Brain microvascular endothelial cell (primary cell): ENCODE measurements around the gene AVPI1.

Source experiments
- DNase-seq: peaks from one replicate; pipeline ENCODE4 v3.0.0-alpha.2; 2020
- H3K27ac ChIP-seq: fragments of 250-450 bp; sonication (Bioruptor Pico); 2 replicates; pipeline ENCODE4 v1.5.1; 2020; ENCODE audit warnings: mild to moderate bottlenecking, moderate library complexity
- H3K27me3 ChIP-seq: fragments of 250-450 bp; sonication (Bioruptor Pico); replicated peaks from 2 replicates; pipeline ENCODE4 v1.5.1; 2020; ENCODE audit warnings: mild to moderate bottlenecking
- H3K36me3 ChIP-seq: fragments of 250-450 bp; sonication (Bioruptor Pico); replicated peaks from 2 replicates; pipeline ENCODE4 v1.5.1; 2020; ENCODE audit warnings: mild to moderate bottlenecking
- H3K4me3 ChIP-seq: 2 replicates; pipeline ENCODE4 v1.5.1; 2011; ENCODE audit warnings: low read depth, mild to moderate bottlenecking, control low read depth, low read length, moderate library complexity
- CTCF ChIP-seq: IDR thresholded peaks from 2 replicates; pipeline ENCODE4 v1.5.1; 2011; ENCODE audit warnings: low read depth, mild to moderate bottlenecking, moderate library complexity, low read length, control low read depth, inconsistent platforms; ENCODE audit errors: missing control alignments
- in situ Hi-C: cut with HindIII; loops from 2 replicates; pipeline ENCODE4 v1.10.0; 2017; ENCODE audit warnings: low sequenced_read_pairs, low pct_ligation_motif_present

The AVPI1 gene

DNA sequence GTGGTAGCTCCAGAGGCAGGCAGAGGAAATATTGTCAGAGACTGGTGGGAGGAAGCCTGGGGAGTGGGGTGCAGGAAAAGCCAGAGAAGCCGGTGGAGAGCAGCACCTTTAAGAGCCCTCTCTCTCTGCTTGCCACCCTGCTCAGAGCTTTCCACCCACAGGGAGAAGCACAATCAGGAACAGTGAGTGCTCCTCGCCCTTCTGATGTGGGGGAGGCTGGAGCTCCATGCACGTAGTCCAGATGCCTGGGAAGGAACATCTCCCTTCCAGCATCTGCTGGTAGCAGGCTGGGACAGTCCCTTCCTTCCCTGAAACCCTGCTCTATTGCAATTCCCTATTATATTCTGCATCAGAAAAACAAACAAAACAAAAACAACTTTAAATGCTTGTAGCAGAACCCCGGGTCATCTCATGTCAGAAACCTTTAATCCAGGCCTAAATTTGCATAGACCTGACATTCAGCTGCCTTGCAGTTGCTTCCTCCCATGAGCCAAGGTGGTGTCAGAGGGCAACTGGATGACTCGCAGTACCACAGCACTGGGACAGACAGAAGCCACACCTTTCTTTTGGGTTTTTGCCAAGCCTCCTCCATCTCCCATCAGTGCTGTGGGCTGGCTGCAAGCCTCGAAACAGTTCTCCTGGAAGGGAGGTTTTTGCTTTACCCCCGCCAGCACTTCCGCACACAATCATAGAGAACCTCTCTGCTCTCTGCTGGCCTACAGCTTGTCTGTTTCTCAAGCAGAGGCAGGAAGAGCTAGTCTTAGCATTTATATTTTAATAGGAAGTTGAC, 13.1 kb downstream of the AVPI1 start:
- H3K4me3 ChIP-seq: no peak overlapping the region
- in situ Hi-C loops: no loop called here
- DNase-seq: peak; percentile 25
- H3K27ac ChIP-seq: no peak overlapping the region
- peaks cover 39% of the 10 kb centered on the region for H3K36me3 ChIP-seq
- H3K27me3 ChIP-seq: no peaks in the 10 kb centered on the region
- no peak for TF ChIP-seq CTCF

GRCh38 chr10:97669571-97669970, 17.5 kb downstream of the AVPI1 start:
- peaks cover 53% of the 10 kb centered on the region for H3K36me3 ChIP-seq
- in situ Hi-C loops: no loop called here
- H3K4me3 ChIP-seq: no peak overlapping the region
- no peak for DNase-seq
- TF ChIP-seq CTCF: no peak
- H3K27ac ChIP-seq: no peak overlapping the region
- H3K27me3 ChIP-seq: no peaks in the 10 kb centered on the region

DNA sequence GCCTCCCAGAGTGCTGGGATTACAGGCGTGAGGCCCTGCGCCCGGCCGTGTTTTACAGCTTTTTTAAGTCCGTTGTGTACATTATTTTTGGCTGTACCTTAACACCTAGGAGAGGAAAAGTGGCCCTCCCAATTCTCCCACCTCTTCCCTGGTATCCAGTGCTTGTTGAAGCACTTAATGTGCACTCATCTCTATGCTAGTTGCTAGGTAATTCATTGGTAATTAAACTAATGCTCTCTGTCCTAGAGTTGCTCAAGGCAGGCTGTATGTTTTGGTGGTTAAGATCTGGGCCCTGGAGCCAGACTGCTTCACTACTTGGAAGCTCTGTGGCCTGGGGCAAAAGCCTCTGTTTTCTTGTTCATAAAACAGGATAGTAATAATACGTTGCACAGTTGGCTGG, 19.6 kb downstream of the AVPI1 start:
- Histone ChIP-seq H3K36me3 (peaks cover 62% of the 10 kb centered on the region), H3K27me3 (no peaks in the 10 kb centered on the region), H3K4me3 (no peak overlapping the region), H3K27ac (no peak overlapping the region)
- in situ Hi-C loops: no loop called here
- TF ChIP-seq CTCF: no peak
- no peak for DNase-seq

DNA sequence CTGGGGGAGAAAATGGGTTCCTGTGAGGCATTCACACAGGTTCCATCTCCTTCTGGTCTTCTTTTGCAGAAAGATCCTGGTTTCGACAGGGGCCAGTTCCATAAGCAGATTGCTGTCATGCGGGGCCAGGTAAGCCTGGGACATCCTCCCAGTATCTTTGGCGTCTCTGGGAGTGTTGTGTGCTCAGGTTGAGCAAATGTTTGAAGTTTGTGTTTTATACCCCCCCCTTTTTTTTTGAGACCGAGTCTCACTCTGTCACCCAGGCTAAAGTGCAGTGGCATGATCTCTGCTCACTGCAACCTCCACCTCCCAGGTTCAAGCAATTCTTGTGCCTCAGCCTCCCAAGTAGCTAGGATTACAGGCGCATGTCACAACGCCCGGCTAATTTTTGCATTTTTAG, 20.0 kb downstream of the AVPI1 start:
- TF ChIP-seq CTCF: no peak
- H3K27ac ChIP-seq: no peak overlapping the region
- H3K4me3 ChIP-seq: no peak overlapping the region
- no peak for DNase-seq
- H3K27me3 ChIP-seq: no peaks in the 10 kb centered on the region
- peaks cover 59% of the 10 kb centered on the region for H3K36me3 ChIP-seq
- in situ Hi-C loops: no loop called here

- Histone ChIP-seq H3K27ac (no peak overlapping the region), H3K27me3 (no peaks in the 10 kb centered on the region), H3K36me3 (peaks cover 45% of the 10 kb centered on the region), H3K4me3 (no peak overlapping the region)
- no peak for DNase-seq
- in situ Hi-C loops: no loop called here
- TF ChIP-seq CTCF: no peak
Observed at GRCh38 chr10:97664282-97664850, 22.7 kb downstream of the AVPI1 start.

DNA sequence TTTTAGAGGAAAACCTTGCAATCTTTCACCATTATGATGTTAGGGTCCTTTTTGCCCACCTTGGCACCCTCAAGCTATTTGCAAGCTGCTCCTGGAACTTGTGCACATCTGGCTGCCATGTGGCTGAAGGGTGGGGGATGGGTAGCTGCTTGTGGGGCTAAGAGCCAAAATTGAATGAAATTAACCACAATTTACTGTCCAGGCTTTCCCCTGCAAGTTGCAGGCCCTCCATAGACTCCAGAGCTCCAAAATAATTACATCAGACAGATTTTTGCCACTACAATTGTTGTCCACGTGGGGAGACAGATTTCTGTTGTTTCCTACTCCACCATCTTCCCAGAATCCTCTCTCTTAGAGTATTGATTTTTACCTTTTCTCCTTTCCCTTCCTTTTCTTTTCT, 27.5 kb downstream of the AVPI1 start:
- DNase-seq: no peak
- peaks cover 38% of the 10 kb centered on the region for H3K36me3 ChIP-seq

More for the DNA sequence above, 27.5 kb downstream of the AVPI1 start:
- in situ Hi-C loops: no loop called here
- no peak for TF ChIP-seq CTCF
- H3K4me3 ChIP-seq: no peak overlapping the region
- no peak overlapping the region for H3K27ac ChIP-seq
- no peaks in the 10 kb centered on the region for H3K27me3 ChIP-seq
